22Rv1 (cell line): Measurements from ENCODE around the gene ZNF860.
"Not testable (repeated sequence)": the region's sequence is repeated elsewhere in the genome, so short reads cannot be mapped to it uniquely, and the experiment has no call there.

Source experiments
- H3K27ac ChIP-seq: fragments of 450-650 bp; 2 replicates; pipeline ENCODE4 v1.5.1; 2017
- CTCF ChIP-seq: fragments of 450-650 bp; IDR thresholded peaks from 2 replicates; pipeline ENCODE4 v1.5.1; 2017; ENCODE audit warnings: mild to moderate bottlenecking
- ZFX ChIP-seq: fragments of 450-650 bp; IDR thresholded peaks from 2 replicates; pipeline ENCODE4 v1.6.1; 2017; ENCODE audit warnings: antibody characterized with exemption, borderline replicate concordance

The ZNF860 gene

DNA sequence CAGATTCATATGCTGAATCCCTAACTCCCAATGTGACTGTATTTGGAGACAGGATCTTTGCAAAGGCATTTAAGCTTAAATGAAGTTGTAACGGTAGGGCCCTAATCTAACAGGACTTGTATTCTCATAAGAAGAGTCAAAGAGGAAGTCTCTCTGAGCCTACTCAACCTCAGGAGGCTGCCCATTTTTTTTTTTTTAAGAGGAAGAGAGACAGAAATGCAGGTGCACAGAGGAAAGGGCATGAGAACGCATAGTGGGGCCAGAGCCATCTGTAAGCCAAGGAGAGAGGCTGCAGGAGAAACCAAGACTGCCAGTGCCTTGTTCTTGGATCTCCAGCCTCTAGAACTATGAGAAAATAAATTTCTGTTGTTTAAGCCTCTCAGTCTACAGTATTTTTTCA, 28.4 kb downstream of the ZNF860 start:
- no peak overlapping the region for H3K27ac ChIP-seq
- TF ChIP-seq ZFX: no peak
- TF ChIP-seq CTCF: no peak

- peak; percentile 16 for TF ChIP-seq CTCF
- H3K27ac ChIP-seq: not testable (repeated sequence)
Measured at GRCh38 chr3:32010699-32011098, 29.1 kb downstream of the ZNF860 start.

DNA sequence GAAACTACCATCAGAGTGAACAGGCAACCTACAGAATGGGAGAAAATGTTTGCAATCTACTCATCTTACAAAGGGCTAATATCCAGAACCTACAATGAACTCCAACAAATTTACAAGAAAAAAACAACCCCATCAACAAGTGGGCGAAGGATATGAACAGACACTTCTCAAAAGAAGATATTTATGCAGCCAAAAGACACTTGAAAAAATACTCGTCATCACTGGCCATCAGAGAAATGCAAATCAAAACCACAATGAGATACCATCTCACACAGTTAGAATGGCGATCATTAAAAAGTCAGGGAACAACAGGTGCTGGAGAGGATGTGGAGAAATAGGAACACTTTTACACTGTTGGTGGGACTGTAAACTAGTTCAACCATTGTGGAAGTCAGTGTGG, 34.1 kb downstream of the ZNF860 start:
- H3K27ac ChIP-seq: not testable (repeated sequence)

GRCh38 chr3:32017286-32017685, 35.7 kb downstream of the ZNF860 start:
- TF ChIP-seq CTCF: no peak
- TF ChIP-seq ZFX: no peak
- H3K27ac ChIP-seq: no peak overlapping the region

GRCh38 chr3:32018757-32019564, 37.4 kb downstream of the ZNF860 start:
- peak; percentile 80 for TF ChIP-seq CTCF
- no peak for TF ChIP-seq ZFX
- H3K27ac ChIP-seq: peak overlapping the region; percentile 50

GRCh38 chr3:32021155-32021554, 39.6 kb downstream of the ZNF860 start:
- TF ChIP-seq CTCF (no peak), ZFX (no peak)
- H3K27ac ChIP-seq: no peak overlapping the region

GRCh38 chr3:32021748-32022147, 40.2 kb downstream of the ZNF860 start:
- no peak overlapping the region for H3K27ac ChIP-seq
- no peak for TF ChIP-seq CTCF
- TF ChIP-seq ZFX: no peak

DNA sequence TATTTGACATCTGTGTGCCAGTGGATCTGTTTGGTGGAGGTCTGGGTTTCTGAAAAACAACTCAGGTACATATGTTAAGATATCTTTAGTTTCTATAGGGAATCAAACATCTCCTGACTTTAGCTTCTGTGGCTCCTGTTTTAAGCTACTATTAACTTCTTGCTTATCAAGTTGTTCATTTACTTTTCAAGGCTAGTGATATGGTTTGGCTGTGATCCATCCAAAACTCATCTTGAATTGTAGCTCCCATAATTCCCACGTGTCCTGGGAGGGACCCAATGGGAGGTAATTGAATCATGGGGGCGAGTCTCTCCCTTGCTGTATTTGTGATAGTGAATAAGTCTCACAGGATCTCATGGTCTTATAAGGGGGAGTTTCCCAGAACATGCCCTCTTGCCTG, 41.4 kb downstream of the ZNF860 start:
- H3K27ac ChIP-seq: no peak overlapping the region
- TF ChIP-seq CTCF: no peak
- TF ChIP-seq ZFX: no peak
